Measurements from ENCODE around the gene SLC39A12.

Gene SLC39A12

GRCh38 chr10:17989908-17990767 lies 38.4 kb downstream of the SLC39A12 start:
- Mint-ChIP-seq H3K4me3 (no peak overlapping the region), H3K27me3 (no peaks in the 10 kb centered on the region), H3K9me3 (peaks cover 6% of the 10 kb centered on the region), H3K36me3 (ENCODE audit: low read depth) (no peaks in the 10 kb centered on the region), H3K4me1 (ENCODE audit: low read depth) (peaks cover 6% of the 10 kb centered on the region), H3K27ac (no peak overlapping the region)

- Mint-ChIP-seq H3K9me3 (peaks cover 6% of the 10 kb centered on the region), H3K4me1 (ENCODE audit: low read depth) (peaks cover 6% of the 10 kb centered on the region), H3K27me3 (no peaks in the 10 kb centered on the region), H3K4me3 (no peak overlapping the region), H3K27ac (no peak overlapping the region), H3K36me3 (ENCODE audit: low read depth) (no peaks in the 10 kb centered on the region)
These were observed 40.5 kb downstream of the SLC39A12 start for GRCh38 chr10:17992266-17992665.

GRCh38 chr10:17993361-17993760 lies 41.6 kb downstream of the SLC39A12 start:
- no peak overlapping the region for H3K4me3 Mint-ChIP-seq
- H3K27ac Mint-ChIP-seq, result no peak overlapping the region
- peaks cover 4% of the 10 kb centered on the region for H3K9me3 Mint-ChIP-seq
- H3K27me3 Mint-ChIP-seq, result no peaks in the 10 kb centered on the region
- peaks cover 6% of the 10 kb centered on the region for H3K4me1 Mint-ChIP-seq (ENCODE audit: low read depth)
- H3K36me3 Mint-ChIP-seq (ENCODE audit: low read depth), result no peaks in the 10 kb centered on the region

GRCh38 chr10:18000601-18001000 lies 48.9 kb downstream of the SLC39A12 start:
- no peaks in the 10 kb centered on the region for H3K27me3 Mint-ChIP-seq

GRCh38 chr10:18005445-18005780 lies 53.7 kb downstream of the SLC39A12 start:
- Mint-ChIP-seq H3K4me3 (no peak overlapping the region), H3K27ac (no peak overlapping the region), H3K4me1 (ENCODE audit: low read depth) (no peaks in the 10 kb centered on the region), H3K9me3 (no peaks in the 10 kb centered on the region), H3K36me3 (ENCODE audit: low read depth) (no peaks in the 10 kb centered on the region), H3K27me3 (peaks cover 4% of the 10 kb centered on the region)

More at GRCh38 chr10:18000601-18001000, 48.9 kb downstream of the SLC39A12 start:
- Mint-ChIP-seq H3K36me3 (ENCODE audit: low read depth) (no peaks in the 10 kb centered on the region), H3K4me1 (ENCODE audit: low read depth) (no peaks in the 10 kb centered on the region), H3K4me3 (no peak overlapping the region), H3K27ac (no peak overlapping the region), H3K9me3 (no peaks in the 10 kb centered on the region)

- no peaks in the 10 kb centered on the region for H3K4me1 Mint-ChIP-seq (ENCODE audit: low read depth)
- H3K27me3 Mint-ChIP-seq, result peaks cover 4% of the 10 kb centered on the region
- no peak overlapping the region for H3K4me3 Mint-ChIP-seq
- H3K36me3 Mint-ChIP-seq (ENCODE audit: low read depth), result no peaks in the 10 kb centered on the region
- H3K27ac Mint-ChIP-seq, result no peak overlapping the region
- no peaks in the 10 kb centered on the region for H3K9me3 Mint-ChIP-seq
These were observed 54.2 kb downstream of the SLC39A12 start for GRCh38 chr10:18005781-18006456.

- Mint-ChIP-seq H3K4me3 (no peak overlapping the region), H3K4me1 (ENCODE audit: low read depth) (no peaks in the 10 kb centered on the region), H3K9me3 (no peaks in the 10 kb centered on the region), H3K36me3 (ENCODE audit: low read depth) (no peaks in the 10 kb centered on the region), H3K27me3 (peaks cover 4% of the 10 kb centered on the region), H3K27ac (no peak overlapping the region)
These were observed 57.3 kb downstream of the SLC39A12 start for GRCh38 chr10:18008986-18009385.

GRCh38 chr10:18010050-18010449 lies 58.3 kb downstream of the SLC39A12 start:
- Mint-ChIP-seq H3K27me3 (peaks cover 4% of the 10 kb centered on the region), H3K9me3 (no peaks in the 10 kb centered on the region), H3K27ac (no peak overlapping the region), H3K4me3 (no peak overlapping the region), H3K36me3 (ENCODE audit: low read depth) (no peaks in the 10 kb centered on the region), H3K4me1 (ENCODE audit: low read depth) (no peaks in the 10 kb centered on the region)

GRCh38 chr10:18020523-18020922 lies 68.8 kb downstream of the SLC39A12 start:
- H3K27ac Mint-ChIP-seq, result no peak overlapping the region

GRCh38 chr10:18021725-18022480 lies 70.2 kb downstream of the SLC39A12 start:
- no peak overlapping the region for H3K27ac Mint-ChIP-seq
- H3K9me3 Mint-ChIP-seq, result peaks cover 23% of the 10 kb centered on the region
- H3K4me1 Mint-ChIP-seq (ENCODE audit: low read depth), result no peaks in the 10 kb centered on the region
- H3K27me3 Mint-ChIP-seq, result no peaks in the 10 kb centered on the region
- H3K4me3 Mint-ChIP-seq, result no peak overlapping the region
- no peaks in the 10 kb centered on the region for H3K36me3 Mint-ChIP-seq (ENCODE audit: low read depth)

More at GRCh38 chr10:18020523-18020922, 68.8 kb downstream of the SLC39A12 start:
- Mint-ChIP-seq H3K27me3 (no peaks in the 10 kb centered on the region), H3K36me3 (ENCODE audit: low read depth) (no peaks in the 10 kb centered on the region), H3K9me3 (peaks cover 18% of the 10 kb centered on the region), H3K4me3 (no peak overlapping the region), H3K4me1 (ENCODE audit: low read depth) (no peaks in the 10 kb centered on the region)

GRCh38 chr10:18043148-18044006 lies 91.7 kb downstream of the SLC39A12 start:
- Mint-ChIP-seq H3K27ac (no peak overlapping the region), H3K9me3 (peaks cover 4% of the 10 kb centered on the region), H3K4me3 (no peak overlapping the region), H3K27me3 (peaks cover 4% of the 10 kb centered on the region), H3K36me3 (ENCODE audit: low read depth) (no peaks in the 10 kb centered on the region), H3K4me1 (ENCODE audit: low read depth) (no peaks in the 10 kb centered on the region)

GRCh38 chr10:18044976-18045720 lies 93.4 kb downstream of the SLC39A12 start:
- no peak overlapping the region for H3K4me3 Mint-ChIP-seq
- H3K9me3 Mint-ChIP-seq, result peaks cover 4% of the 10 kb centered on the region
- no peak overlapping the region for H3K27ac Mint-ChIP-seq
- no peaks in the 10 kb centered on the region for H3K36me3 Mint-ChIP-seq (ENCODE audit: low read depth)
- H3K4me1 Mint-ChIP-seq (ENCODE audit: low read depth), result no peaks in the 10 kb centered on the region
- no peaks in the 10 kb centered on the region for H3K27me3 Mint-ChIP-seq

GRCh38 chr10:18056583-18056982 lies 104.9 kb downstream of the SLC39A12 start:
- H3K4me1 Mint-ChIP-seq (ENCODE audit: low read depth), result no peaks in the 10 kb centered on the region
- H3K27me3 Mint-ChIP-seq, result no peaks in the 10 kb centered on the region
- no peak overlapping the region for H3K4me3 Mint-ChIP-seq
- peaks cover 24% of the 10 kb centered on the region for H3K9me3 Mint-ChIP-seq
- no peaks in the 10 kb centered on the region for H3K36me3 Mint-ChIP-seq (ENCODE audit: low read depth)
- H3K27ac Mint-ChIP-seq, result no peak overlapping the region

Measured in stimulated activated naive CD8-positive, alpha-beta T cell treated with anti-CD3 and anti-CD28 coated beads, Interleukin-15, Interleukin-2, amounts not matched to agents 100 ng/mL and 50 ng/mL, for 24 hours (primary cell).